ENCODE results near the gene MAPT. TPM values are rescaled to one million over a fixed set of nuclear protein-coding genes. Genes with fewer than 3 reads are reported as not detected.

MAPT gene
- total RNA-seq, 1 donor from 2014 or later: 2.4 TPM

GRCh38 chr17:45877467-45877866 lies 16.9 kb upstream of the MAPT start:
- Mint-ChIP-seq H3K27me3 (ENCODE audit: insufficient read depth, low read depth) (peaks cover 9% of the 10 kb centered on the region), H3K36me3 (no peaks in the 10 kb centered on the region), H3K4me1 (peaks cover 9% of the 10 kb centered on the region), H3K9me3 (no peaks in the 10 kb centered on the region), H3K27ac (no peak overlapping the region), H3K4me3 (no peak overlapping the region)
- Histone ChIP-seq H2AFZ (replicated peaks) (no peak overlapping the region), H3K4me2 (no peak overlapping the region), H3K36me3 (no peaks in the 10 kb centered on the region), H3F3A (ENCODE audit: low read depth) (no peaks in the 10 kb centered on the region), H3K4me3 (no peak overlapping the region), H3K27ac (no peak overlapping the region), H4K20me1 (ENCODE audit: low read depth) (no peaks in the 10 kb centered on the region), H3K9ac (no peak overlapping the region), H3K79me2 (ENCODE audit: low read depth) (no peaks in the 10 kb centered on the region), H3K4me1 (no peaks in the 10 kb centered on the region), H3K9me3 (ENCODE audit: low read depth) (no peaks in the 10 kb centered on the region), H3K27me3 (peaks cover 4% of the 10 kb centered on the region)
- no peak for DNase-seq (ENCODE audit: low spot score)
- TF ChIP-seq EZH2phosphoT487 (IDR thresholded peaks at IDR 0.05): no peak

GRCh38 chr17:45883063-45883462 lies 11.3 kb upstream of the MAPT start:
- DNase-seq (ENCODE audit: low spot score): no peak
- no peak overlapping the region for H3K4me3 Mint-ChIP-seq
- Histone ChIP-seq H2AFZ (replicated peaks) (no peak overlapping the region), H3F3A (ENCODE audit: low read depth) (no peaks in the 10 kb centered on the region), H3K27me3 (no peaks in the 10 kb centered on the region), H3K4me1 (no peaks in the 10 kb centered on the region), H3K9ac (no peak overlapping the region), H4K20me1 (ENCODE audit: low read depth) (no peaks in the 10 kb centered on the region), H3K9me3 (ENCODE audit: low read depth) (no peaks in the 10 kb centered on the region), H3K4me2 (no peak overlapping the region), H3K79me2 (ENCODE audit: low read depth) (no peaks in the 10 kb centered on the region), H3K4me3 (no peak overlapping the region), H3K27ac (no peak overlapping the region), H3K36me3 (no peaks in the 10 kb centered on the region)
- peaks cover 6% of the 10 kb centered on the region for H3K27me3 Mint-ChIP-seq (ENCODE audit: insufficient read depth, low read depth)
- no peaks in the 10 kb centered on the region for H3K4me1 Mint-ChIP-seq
- no peaks in the 10 kb centered on the region for H3K36me3 Mint-ChIP-seq
- no peak overlapping the region for H3K27ac Mint-ChIP-seq
- H3K9me3 Mint-ChIP-seq: peaks cover 3% of the 10 kb centered on the region
- TF ChIP-seq CTCF (IDR thresholded peaks at IDR 0.05) (no peak), EZH2 (IDR thresholded peaks at IDR 0.05) (no peak), EZH2phosphoT487 (IDR thresholded peaks at IDR 0.05) (no peak)

- Mint-ChIP-seq H3K27ac (no peak overlapping the region), H3K36me3 (no peaks in the 10 kb centered on the region), H3K4me3 (no peak overlapping the region), H3K4me1 (no peaks in the 10 kb centered on the region), H3K9me3 (peaks cover 3% of the 10 kb centered on the region), H3K27me3 (ENCODE audit: insufficient read depth, low read depth) (peaks cover 4% of the 10 kb centered on the region)
- TF ChIP-seq EZH2 (IDR thresholded peaks at IDR 0.05): no peak
- no peak for TF ChIP-seq EZH2phosphoT487 (IDR thresholded peaks at IDR 0.05)
- no peak for TF ChIP-seq CTCF (IDR thresholded peaks at IDR 0.05)
- Histone ChIP-seq H3K27me3 (peaks cover 25% of the 10 kb centered on the region), H3K36me3 (no peaks in the 10 kb centered on the region), H3K4me2 (no peak overlapping the region), H3K9ac (no peak overlapping the region), H3K4me1 (no peaks in the 10 kb centered on the region), H3K79me2 (ENCODE audit: low read depth) (no peaks in the 10 kb centered on the region), H3K9me3 (ENCODE audit: low read depth) (no peaks in the 10 kb centered on the region), H2AFZ (replicated peaks) (no peak overlapping the region), H3K4me3 (no peak overlapping the region), H4K20me1 (ENCODE audit: low read depth) (no peaks in the 10 kb centered on the region), H3K27ac (no peak overlapping the region), H3F3A (ENCODE audit: low read depth) (no peaks in the 10 kb centered on the region)
- no peak for DNase-seq (ENCODE audit: low spot score)
Measured at GRCh38 chr17:45886852-45887251, 7.5 kb upstream of the MAPT start.

- H3K27me3 Mint-ChIP-seq (ENCODE audit: insufficient read depth, low read depth): peaks cover 5% of the 10 kb centered on the region
- H3F3A ChIP-seq (ENCODE audit: low read depth): no peaks in the 10 kb centered on the region
- H3K4me2 ChIP-seq: no peak overlapping the region
- no peaks in the 10 kb centered on the region for H3K9me3 ChIP-seq (ENCODE audit: low read depth)
- peaks cover 40% of the 10 kb centered on the region for H3K27me3 ChIP-seq
- H3K4me3 Mint-ChIP-seq: no peak overlapping the region
- H3K9ac ChIP-seq: no peak overlapping the region
- DNase-seq (ENCODE audit: low spot score): no peak
- H2AFZ ChIP-seq (replicated peaks): no peak overlapping the region
- H3K4me1 ChIP-seq: no peaks in the 10 kb centered on the region
- H3K27ac Mint-ChIP-seq: no peak overlapping the region
- H3K4me3 ChIP-seq: no peak overlapping the region
- no peaks in the 10 kb centered on the region for H3K79me2 ChIP-seq (ENCODE audit: low read depth)
- H3K36me3 Mint-ChIP-seq: no peaks in the 10 kb centered on the region
- no peaks in the 10 kb centered on the region for H3K36me3 ChIP-seq
- no peaks in the 10 kb centered on the region for H4K20me1 ChIP-seq (ENCODE audit: low read depth)
- H3K27ac ChIP-seq: no peak overlapping the region
- H3K9me3 Mint-ChIP-seq: peaks cover 3% of the 10 kb centered on the region
- no peak for TF ChIP-seq EZH2 (IDR thresholded peaks at IDR 0.05)
- no peaks in the 10 kb centered on the region for H3K4me1 Mint-ChIP-seq
Measured at GRCh38 chr17:45888392-45888791, 6.0 kb upstream of the MAPT start.
